Measurements from ENCODE around the gene DESI2.
"Not testable (repeated sequence)": the region's sequence is repeated elsewhere in the genome, so short reads cannot be mapped to it uniquely, and the experiment has no call there.

DNA sequence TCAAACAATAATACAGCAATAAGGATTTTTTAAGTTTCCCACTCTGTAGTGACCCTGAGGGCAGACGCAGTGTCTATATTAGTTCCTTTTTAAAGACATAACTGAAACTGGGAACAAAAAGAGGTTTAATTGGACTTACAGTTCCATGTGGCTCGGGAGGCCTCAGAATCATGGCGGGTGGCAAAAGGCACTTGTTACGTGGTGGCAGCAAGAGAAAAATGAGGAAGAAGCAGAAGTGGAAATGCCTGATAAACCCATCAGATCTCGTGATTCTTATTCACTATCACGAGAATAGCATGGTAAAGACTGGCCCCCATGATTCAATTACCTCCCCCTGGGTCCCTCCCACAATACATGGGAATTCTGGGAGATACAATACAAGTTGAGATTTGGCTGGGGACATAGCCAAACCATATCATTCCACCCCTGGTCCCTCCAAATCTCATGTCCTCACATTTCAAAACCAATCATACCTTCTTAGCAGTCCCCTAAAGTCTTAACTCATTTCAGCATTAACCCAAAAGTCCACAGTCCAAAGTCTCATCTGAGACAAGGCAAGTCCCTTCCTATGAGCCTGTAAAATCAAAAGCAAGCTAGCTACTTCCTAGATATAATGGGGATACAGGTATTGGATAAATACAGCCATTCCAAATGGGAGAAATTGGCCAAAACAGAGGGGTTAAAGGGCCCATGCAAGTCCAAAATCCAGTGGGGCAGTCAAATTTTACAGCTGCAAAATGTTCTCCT lies 13.9 kb downstream of the DESI2 start:
- not testable (repeated sequence) for TF ChIP-seq CTCF (IDR thresholded peaks at IDR 0.05; ENCODE audit: poor library complexity); EZH2 (IDR thresholded peaks at IDR 0.05; ENCODE audit: borderline replicate concordance); EZH2phosphoT487 (IDR thresholded peaks at IDR 0.05; ENCODE audit: low read depth, severe bottlenecking, unreplicated experiment)

All from hepatocyte (in vitro differentiated cells).